Left lobe of liver (tissue), 2 donors: ENCODE data around the gene BATF. TPM values are rescaled to one million over a fixed set of nuclear protein-coding genes. Genes with fewer than 3 reads are reported as not detected.

ENCODE experiments used
- ATAC-seq: fragments of 200-7000 bp; cut with Tn5 transposase; one replicate; pipeline ENCODE4 v1.9.1; 2020; ENCODE audit warnings: mild to moderate bottlenecking, moderate library complexity
- DNase-seq: peaks from one replicate; pipeline ENCODE4 v3.0.0-alpha.2; 2020; ENCODE audit warnings: low spot score
- total RNA-seq: library from RNA; stranded (reverse); gene quantifications from one replicate; pipeline ENCODE4 v1.2.1, GENCODE V29; 2021
- donor health status: DM: no; HTN: no; CAD: no; lungs with moderate emphysema.
- donor health status: DM: no; HTN: yes; CAD: no.

BATF gene
- total RNA-seq, 1 donor from 2014 or later: 1.4 TPM

- no peak for DNase-seq
- no peak for ATAC-seq
These were observed 23.0 kb upstream of the BATF start for GRCh38 chr14:75499084-75499875.

GRCh38 chr14:75501080-75501479 lies 21.2 kb upstream of the BATF start:
- no peak for DNase-seq
- no peak for ATAC-seq

- ATAC-seq: no peak
- DNase-seq: no peak
These were observed 17.9 kb upstream of the BATF start for GRCh38 chr14:75504411-75504810.

- no peak for ATAC-seq
- DNase-seq: no peak
These were observed 15.3 kb upstream of the BATF start for GRCh38 chr14:75506930-75507329.

GRCh38 chr14:75510547-75510946 lies 11.7 kb upstream of the BATF start:
- DNase-seq: no peak
- ATAC-seq: no peak

GRCh38 chr14:75511201-75511600 lies 11.1 kb upstream of the BATF start:
- no peak for DNase-seq
- ATAC-seq: no peak

- ATAC-seq: no peak
- no peak for DNase-seq
These were observed 8.2 kb upstream of the BATF start for GRCh38 chr14:75513911-75514672.

GRCh38 chr14:75514673-75515628 lies 7.3 kb upstream of the BATF start:
- ATAC-seq (peak; percentile 59), DNase-seq (no peak)

- ATAC-seq (no peak), DNase-seq (no peak)
These were observed 6.7 kb upstream of the BATF start for GRCh38 chr14:75515629-75515996.

GRCh38 chr14:75518625-75519024 lies 3.6 kb upstream of the BATF start:
- ATAC-seq: peak; percentile 75
- no peak for DNase-seq

GRCh38 chr14:75519394-75519793 lies 2.9 kb upstream of the BATF start:
- ATAC-seq (no peak), DNase-seq (no peak)

- DNase-seq (no peak), ATAC-seq (no peak)
These were observed 2.2 kb upstream of the BATF start for GRCh38 chr14:75519826-75520728.

GRCh38 chr14:75520852-75521251 lies 1.4 kb upstream of the BATF start:
- DNase-seq (no peak), ATAC-seq (no peak)

- DNase-seq (no peak), ATAC-seq (no peak)
These were observed 662 bp upstream of the BATF start for GRCh38 chr14:75521415-75522199.

- no peak for DNase-seq
- ATAC-seq: no peak
These were observed 682 bp downstream of the BATF start for GRCh38 chr14:75522983-75523318.

GRCh38 chr14:75523771-75524171 lies 1.5 kb downstream of the BATF start:
- DNase-seq (no peak), ATAC-seq (peak; percentile 43)

- DNase-seq: no peak
- no peak for ATAC-seq
These were observed 3.7 kb downstream of the BATF start for GRCh38 chr14:75525969-75526368.

GRCh38 chr14:75527449-75528163 lies 5.3 kb downstream of the BATF start:
- no peak for ATAC-seq
- no peak for DNase-seq

GRCh38 chr14:75531256-75531655 lies 9.0 kb downstream of the BATF start:
- no peak for ATAC-seq
- no peak for DNase-seq
